C4-2B (cell line): ENCODE data around the gene RGS19.

ENCODE experiments used
- CTCF ChIP-seq: fragments of 450-650 bp; conservative IDR thresholded peaks from 2 replicates; pipeline ENCODE4 v1.5.1; 2017; ENCODE audit warnings: mild to moderate bottlenecking
- ZFX ChIP-seq: fragments of 450-650 bp; IDR thresholded peaks from 2 replicates; pipeline ENCODE4 v1.6.1; 2017

- TF ChIP-seq CTCF: no peak
- TF ChIP-seq ZFX: no peak
Observed at GRCh38 chr20:64067733-64068307, 11.5 kb downstream of the RGS19 start.
